Measurements from ENCODE around the gene RABGEF1.
A peak's percentile ranks its signal among the peaks of the same experiment; 100 is the strongest.
"Not testable (repeated sequence)": the region's sequence is repeated elsewhere in the genome, so short reads cannot be mapped to it uniquely, and the experiment has no call there.

Gene RABGEF1

GRCh38 chr7:66766041-66766440, 25.5 kb downstream of the RABGEF1 start:
- in situ Hi-C loops (cut with HindIII; ENCODE audit: low pct_unique_long_range_greater_than_20kb, low sequenced_read_pairs), result no loop called here
- TF ChIP-seq JUND (IDR thresholded peaks at IDR 0.05; ENCODE audit: low read depth), result no peak
- DNase-seq (ENCODE audit: low read depth in 1 of 2, low spot score in 1 of 2), result no peak

DNA sequence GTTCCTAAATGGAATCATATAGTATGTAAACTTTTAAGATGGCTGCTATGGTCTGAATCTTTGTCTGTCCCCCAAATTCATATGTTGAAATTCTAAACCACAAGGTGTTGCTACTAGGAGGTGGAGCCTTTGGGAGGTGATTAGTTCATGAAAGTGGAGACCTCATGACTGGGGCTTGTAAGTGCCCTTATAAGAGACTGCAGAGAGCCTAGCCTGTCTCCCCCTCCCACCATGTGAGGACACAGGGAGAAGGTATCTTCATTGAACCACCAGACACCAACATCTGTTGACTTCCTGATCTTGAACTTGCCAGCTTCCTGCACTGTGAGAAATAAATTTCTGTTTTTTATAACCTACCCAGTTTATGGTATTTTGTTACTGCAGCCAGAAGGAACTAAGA, 27.0 kb downstream of the RABGEF1 start:
- in situ Hi-C loops (cut with HindIII; ENCODE audit: low pct_unique_long_range_greater_than_20kb, low sequenced_read_pairs), result not testable (repeated sequence)

GRCh38 chr7:66768865-66769832, 28.6 kb downstream of the RABGEF1 start:
- DNase-seq (ENCODE audit: low read depth in 1 of 2, low spot score in 1 of 2), result no peak
- in situ Hi-C loops (cut with HindIII; ENCODE audit: low pct_unique_long_range_greater_than_20kb, low sequenced_read_pairs), result no loop called here
- no peak for TF ChIP-seq JUND (IDR thresholded peaks at IDR 0.05; ENCODE audit: low read depth)

More for the DNA sequence above, 27.0 kb downstream of the RABGEF1 start:
- DNase-seq (ENCODE audit: low read depth in 1 of 2, low spot score in 1 of 2), result not testable (repeated sequence)

DNA sequence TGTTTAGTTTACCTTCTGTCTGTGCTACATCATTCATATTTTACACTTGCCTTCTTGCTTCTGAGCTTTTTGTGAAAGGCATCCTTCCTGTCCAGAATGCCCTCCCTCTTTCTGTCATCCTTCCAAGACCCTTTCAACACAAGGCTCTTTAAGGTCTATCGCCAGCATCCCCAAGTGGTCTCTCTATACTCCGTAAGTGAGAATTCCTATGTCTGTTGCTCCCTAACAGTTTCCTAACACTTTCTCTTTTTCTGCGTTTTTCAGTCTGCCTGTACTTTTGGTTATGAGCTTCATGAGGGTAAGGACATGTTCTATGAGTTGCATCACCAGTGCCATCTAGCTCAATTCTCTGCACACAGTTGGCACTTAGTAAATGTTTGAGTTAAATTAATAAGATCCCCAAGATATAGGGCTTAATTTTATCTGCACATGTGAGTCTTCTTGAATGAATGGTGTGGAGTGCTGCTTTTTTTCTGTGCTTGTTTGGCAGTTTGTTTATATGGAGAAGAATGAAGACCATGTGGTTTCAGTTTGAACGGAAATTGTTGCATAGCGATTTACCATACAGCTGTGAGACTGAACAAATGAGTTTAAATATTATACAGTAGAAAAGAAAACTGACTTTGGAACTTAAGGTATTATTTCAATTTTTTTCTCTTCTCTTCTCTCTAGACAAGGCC, 29.4 kb downstream of the RABGEF1 start:
- in situ Hi-C loops (cut with HindIII; ENCODE audit: low pct_unique_long_range_greater_than_20kb, low sequenced_read_pairs), result no loop called here
- no peak for DNase-seq (ENCODE audit: low read depth in 1 of 2, low spot score in 1 of 2)
- TF ChIP-seq JUND (IDR thresholded peaks at IDR 0.05; ENCODE audit: low read depth), result no peak

DNA sequence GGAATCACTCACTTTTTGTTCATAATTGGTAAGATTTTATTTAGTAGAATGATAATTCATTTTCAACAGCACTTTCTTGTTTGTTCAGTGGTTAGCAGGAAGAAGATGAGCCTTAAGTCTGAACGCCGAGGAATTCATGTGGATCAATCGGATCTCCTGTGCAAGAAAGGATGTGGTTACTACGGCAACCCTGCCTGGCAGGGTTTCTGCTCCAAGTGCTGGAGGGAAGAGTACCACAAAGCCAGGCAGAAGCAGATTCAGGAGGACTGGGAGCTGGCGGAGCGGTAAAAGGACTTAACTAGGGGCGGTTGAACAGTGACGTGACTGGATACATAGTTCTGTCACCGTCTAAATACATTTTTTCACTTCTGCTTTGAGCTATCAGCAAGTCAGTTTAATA, 31.3 kb downstream of the RABGEF1 start:
- no peak for TF ChIP-seq JUND (IDR thresholded peaks at IDR 0.05; ENCODE audit: low read depth)
- in situ Hi-C loops (cut with HindIII; ENCODE audit: low pct_unique_long_range_greater_than_20kb, low sequenced_read_pairs), result no loop called here
- no peak for DNase-seq (ENCODE audit: low read depth in 1 of 2, low spot score in 1 of 2)

- DNase-seq (ENCODE audit: low read depth in 1 of 2, low spot score in 1 of 2); in situ Hi-C loops (cut with HindIII; ENCODE audit: low pct_unique_long_range_greater_than_20kb, low sequenced_read_pairs): not testable (repeated sequence)
Measured at GRCh38 chr7:66773744-66774143, 33.2 kb downstream of the RABGEF1 start.

- in situ Hi-C loops (cut with HindIII; ENCODE audit: low pct_unique_long_range_greater_than_20kb, low sequenced_read_pairs), result not testable (repeated sequence)
- peak in 1 of 2 experiments; percentile 32 for DNase-seq (ENCODE audit: low read depth in 1 of 2, low spot score in 1 of 2)
Measured at GRCh38 chr7:66776383-66776782, 35.9 kb downstream of the RABGEF1 start.

DNA sequence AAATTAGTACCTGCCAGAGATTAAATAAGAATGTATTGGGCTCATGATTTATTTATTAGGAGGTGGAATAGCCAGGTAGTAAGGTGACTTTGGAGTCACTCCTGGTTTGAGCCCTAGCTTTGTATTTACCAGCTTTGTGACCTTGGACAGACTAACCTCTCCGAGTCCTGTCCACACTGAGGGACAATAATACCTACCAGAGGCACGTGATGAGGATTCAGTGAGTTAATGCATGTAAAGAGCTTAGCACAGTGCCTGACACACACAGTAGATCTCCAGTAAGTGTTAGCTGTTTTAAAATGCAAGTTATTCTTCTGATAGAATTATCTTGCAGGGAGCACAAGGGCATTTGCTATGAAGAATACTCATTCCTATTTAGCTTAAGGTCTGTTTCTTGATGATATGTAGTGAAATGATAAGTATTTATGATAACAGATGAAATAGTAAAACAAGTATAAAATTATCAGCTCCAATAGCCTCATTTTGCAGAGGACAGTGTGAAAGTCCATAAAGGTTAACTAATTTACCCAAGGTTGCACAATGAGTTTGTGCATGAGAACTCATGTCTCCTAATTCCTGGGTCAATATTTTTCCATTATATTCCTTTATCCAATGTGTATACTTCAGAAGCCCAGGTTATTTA, 36.4 kb downstream of the RABGEF1 start:
- no peak for TF ChIP-seq JUND (IDR thresholded peaks at IDR 0.05; ENCODE audit: low read depth)
- DNase-seq (ENCODE audit: low read depth in 1 of 2, low spot score in 1 of 2), result no peak
- in situ Hi-C loops (cut with HindIII; ENCODE audit: low pct_unique_long_range_greater_than_20kb, low sequenced_read_pairs), result no loop called here

- in situ Hi-C loops (cut with HindIII; ENCODE audit: low pct_unique_long_range_greater_than_20kb, low sequenced_read_pairs), result no loop called here
- DNase-seq (ENCODE audit: low read depth in 1 of 2, low spot score in 1 of 2), result no peak
- no peak for TF ChIP-seq JUND (IDR thresholded peaks at IDR 0.05; ENCODE audit: low read depth)
Measured at GRCh38 chr7:66778201-66778600, 37.7 kb downstream of the RABGEF1 start.

- TF ChIP-seq JUND (IDR thresholded peaks at IDR 0.05; ENCODE audit: low read depth), result no peak
- in situ Hi-C loops (cut with HindIII; ENCODE audit: low pct_unique_long_range_greater_than_20kb, low sequenced_read_pairs), result no loop called here
- DNase-seq (ENCODE audit: low read depth in 1 of 2, low spot score in 1 of 2), result no peak
Measured at GRCh38 chr7:66779669-66780409, 39.3 kb downstream of the RABGEF1 start.

DNA sequence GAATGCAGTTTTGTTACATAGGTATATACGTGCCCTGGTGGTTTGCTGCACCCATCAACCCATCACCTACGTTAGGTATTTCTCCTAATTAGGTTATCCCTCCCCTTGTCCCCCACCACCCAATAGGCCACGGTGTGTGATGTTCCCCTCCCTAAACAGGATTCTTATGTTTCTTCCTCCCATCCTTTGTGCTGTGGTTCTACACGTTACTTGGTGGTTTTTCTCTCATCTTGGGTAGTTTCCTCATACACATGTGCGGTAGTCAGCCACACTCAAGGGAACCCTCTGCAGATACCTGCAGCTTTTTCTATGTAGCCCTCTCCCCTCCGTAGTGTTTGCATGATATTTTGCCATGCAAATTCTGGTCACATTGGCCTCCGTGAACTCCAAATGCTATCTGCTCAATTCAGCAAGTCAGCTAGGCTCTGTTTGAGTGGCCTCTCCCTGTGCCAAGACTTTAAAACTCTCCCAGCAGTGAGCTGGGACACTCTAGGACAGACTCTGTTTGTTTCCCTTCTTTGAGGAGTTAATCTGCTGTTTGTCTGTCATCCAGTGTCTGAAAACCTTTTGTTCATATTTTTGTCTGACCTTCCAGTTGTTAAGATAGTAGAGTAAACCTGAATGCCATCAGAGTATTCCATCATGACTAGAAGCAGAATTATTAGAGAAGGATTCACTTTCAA, 41.0 kb downstream of the RABGEF1 start:
- in situ Hi-C loops (cut with HindIII; ENCODE audit: low pct_unique_long_range_greater_than_20kb, low sequenced_read_pairs), result no loop called here
- no peak for DNase-seq (ENCODE audit: low read depth in 1 of 2, low spot score in 1 of 2)
- no peak for TF ChIP-seq JUND (IDR thresholded peaks at IDR 0.05; ENCODE audit: low read depth)

GRCh38 chr7:66782875-66783274, 42.3 kb downstream of the RABGEF1 start:
- DNase-seq (ENCODE audit: low read depth in 1 of 2, low spot score in 1 of 2); in situ Hi-C loops (cut with HindIII; ENCODE audit: low pct_unique_long_range_greater_than_20kb, low sequenced_read_pairs): not testable (repeated sequence)

DNA sequence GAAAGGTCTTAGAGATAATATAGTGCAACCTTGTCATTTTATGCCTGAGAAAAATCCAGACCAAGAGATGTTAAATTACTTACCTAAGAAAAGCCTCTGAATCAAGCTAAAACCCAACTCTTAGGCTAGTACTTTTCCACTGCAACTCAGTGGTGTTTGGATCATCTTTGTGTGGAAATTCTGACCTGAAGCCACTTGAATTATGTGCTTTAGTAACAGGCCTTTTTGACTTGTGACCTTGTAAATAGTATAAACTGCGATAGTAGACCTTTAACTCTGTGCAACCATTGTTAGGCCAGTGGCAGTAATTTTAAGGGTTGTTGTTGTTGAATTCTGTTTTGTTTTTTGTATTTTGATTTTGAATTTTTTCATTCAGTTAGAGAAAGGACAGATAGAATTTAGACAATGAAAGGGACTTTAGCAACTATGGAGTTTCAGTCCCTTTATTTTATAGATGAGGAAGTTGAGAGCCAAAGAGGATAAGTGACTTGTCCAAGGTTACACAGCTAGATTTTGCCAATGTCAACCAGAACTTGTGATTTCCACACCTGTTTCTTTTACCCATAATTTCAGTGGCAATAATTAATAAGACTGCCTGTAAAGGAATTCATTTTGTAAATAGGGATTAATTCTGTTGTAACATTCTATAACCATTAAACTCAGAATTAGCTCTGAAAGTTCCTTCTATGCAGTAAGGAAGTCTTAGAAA, 43.5 kb downstream of the RABGEF1 start:
- in situ Hi-C loops (cut with HindIII; ENCODE audit: low pct_unique_long_range_greater_than_20kb, low sequenced_read_pairs); DNase-seq (ENCODE audit: low read depth in 1 of 2, low spot score in 1 of 2): not testable (repeated sequence)
